Posterior cingulate gyrus (tissue), 11 donors: ENCODE results near the gene ZCWPW2.
A peak's percentile ranks its signal among the peaks of the same experiment; 100 is the strongest.

Source experiments
- DNase-seq, 10 donors: peaks; one replicate each; pipeline versions ENCODE4 v3.0.0 to v3.0.0-alpha.2; 2020 to 2021; ENCODE audit warnings: mixed read lengths in 3 of 10
- intact Hi-C: fragments of 100-400 bp; cut with DNase I; formaldehyde crosslinking; loops from one replicate; pipeline ENCODE4 v1.15.1; 2023

Gene ZCWPW2

GRCh38 chr3:28569357-28569756, 220.8 kb downstream of the ZCWPW2 start:
- no peak for DNase-seq
- intact Hi-C loops = no loop called here

- intact Hi-C loops = no loop called here
Measured at GRCh38 chr3:28574036-28574435, 225.5 kb downstream of the ZCWPW2 start.

GRCh38 chr3:28575100-28575745, 226.7 kb downstream of the ZCWPW2 start:
- DNase-seq = peak in 9 of 10 donors; percentile 11 to 90 (median 26)
- intact Hi-C loops = no loop called here

More at GRCh38 chr3:28574036-28574435, 225.5 kb downstream of the ZCWPW2 start:
- DNase-seq = no peak
